HEK293 (cell line): ENCODE measurements around the gene FBLN5.

Source experiments
- AEBP2 ChIP-seq: fragments of 450-650 bp; formaldehyde crosslinking; IDR thresholded peaks from 2 replicates; pipeline ENCODE4 v1.5.1; 2016; ENCODE audit warnings: missing biosample characterization, missing genetic modification characterization, borderline replicate concordance
- CTCF ChIP-seq: fragments of 450-650 bp; formaldehyde crosslinking; IDR thresholded peaks from 2 replicates; pipeline ENCODE4 v1.5.1; 2016; ENCODE audit warnings: missing biosample characterization, missing genetic modification characterization
- KLF16 ChIP-seq: fragments of 450-650 bp; formaldehyde crosslinking; IDR thresholded peaks from 2 replicates; pipeline ENCODE4 v1.5.1; 2017; ENCODE audit warnings: missing biosample characterization, missing genetic modification characterization
- TCF7L2 ChIP-seq: IDR thresholded peaks from 2 replicates; pipeline ENCODE4 v1.6.1; 2011; ENCODE audit warnings: low read depth, mild to moderate bottlenecking, inconsistent platforms, low read length, moderate library complexity, borderline replicate concordance
- ZNF202 ChIP-seq: fragments of 450-650 bp; formaldehyde crosslinking; IDR thresholded peaks from 2 replicates; pipeline ENCODE4 v1.5.1; 2016; ENCODE audit warnings: missing biosample characterization, missing genetic modification characterization, borderline replicate concordance
- ZNF335 ChIP-seq: fragments of 450-650 bp; formaldehyde crosslinking; conservative IDR thresholded peaks from 2 replicates; pipeline ENCODE4 v1.5.1; 2016; ENCODE audit warnings: missing biosample characterization, missing genetic modification characterization
- ZNF362 ChIP-seq: fragments of 450-650 bp; formaldehyde crosslinking; IDR thresholded peaks from 2 replicates; pipeline ENCODE4 v1.5.1; 2016; ENCODE audit warnings: missing biosample characterization, missing genetic modification characterization
- ZNF843 ChIP-seq: fragments of 450-650 bp; formaldehyde crosslinking; IDR thresholded peaks from 2 replicates; pipeline ENCODE4 v1.5.1; 2016; ENCODE audit warnings: missing biosample characterization, missing genetic modification characterization
- ZSCAN5A ChIP-seq: fragments of 450-650 bp; formaldehyde crosslinking; IDR thresholded peaks from 2 replicates; pipeline ENCODE4 v1.5.1; 2016; ENCODE audit warnings: missing biosample characterization, missing genetic modification characterization
- TF ChIP-seq, protein P1 (sequence below): fragments of 450-650 bp; formaldehyde crosslinking; IDR thresholded peaks from 2 replicates; pipeline ENCODE4 v1.5.1; 2016; ENCODE audit warnings: missing biosample characterization, missing genetic modification characterization
- TF ChIP-seq, protein P2 (sequence below): fragments of 450-650 bp; formaldehyde crosslinking; IDR thresholded peaks from 2 replicates; pipeline ENCODE4 v1.5.1; 2016; ENCODE audit warnings: missing biosample characterization, missing genetic modification characterization
- TF ChIP-seq, protein P3 (sequence below): fragments of 450-650 bp; formaldehyde crosslinking; IDR thresholded peaks from 2 replicates; pipeline ENCODE4 v1.5.1; 2016; ENCODE audit warnings: missing biosample characterization, missing genetic modification characterization, low read depth
- TF ChIP-seq, protein P4 (sequence below): fragments of 450-650 bp; formaldehyde crosslinking; IDR thresholded peaks from 2 replicates; pipeline ENCODE4 v1.5.1; 2017; ENCODE audit warnings: missing biosample characterization, missing genetic modification characterization

GRCh38 chr14:91878274-91878673 is 69.2 kb downstream of the FBLN5 start:
- TF ChIP-seq ZNF335 (tag by site-specific recombination) (no peak), ZNF202 (tag by site-specific recombination) (no peak), KLF16 (tag by site-specific recombination) (no peak), CTCF (tag by site-specific recombination) (no peak), ZNF362 (tag by site-specific recombination) (no peak), ZNF843 (tag by site-specific recombination) (no peak), ZSCAN5A (no peak), TCF7L2 (no peak), AEBP2 (tag by site-specific recombination) (no peak)
- TF ChIP-seq, protein P1, sequence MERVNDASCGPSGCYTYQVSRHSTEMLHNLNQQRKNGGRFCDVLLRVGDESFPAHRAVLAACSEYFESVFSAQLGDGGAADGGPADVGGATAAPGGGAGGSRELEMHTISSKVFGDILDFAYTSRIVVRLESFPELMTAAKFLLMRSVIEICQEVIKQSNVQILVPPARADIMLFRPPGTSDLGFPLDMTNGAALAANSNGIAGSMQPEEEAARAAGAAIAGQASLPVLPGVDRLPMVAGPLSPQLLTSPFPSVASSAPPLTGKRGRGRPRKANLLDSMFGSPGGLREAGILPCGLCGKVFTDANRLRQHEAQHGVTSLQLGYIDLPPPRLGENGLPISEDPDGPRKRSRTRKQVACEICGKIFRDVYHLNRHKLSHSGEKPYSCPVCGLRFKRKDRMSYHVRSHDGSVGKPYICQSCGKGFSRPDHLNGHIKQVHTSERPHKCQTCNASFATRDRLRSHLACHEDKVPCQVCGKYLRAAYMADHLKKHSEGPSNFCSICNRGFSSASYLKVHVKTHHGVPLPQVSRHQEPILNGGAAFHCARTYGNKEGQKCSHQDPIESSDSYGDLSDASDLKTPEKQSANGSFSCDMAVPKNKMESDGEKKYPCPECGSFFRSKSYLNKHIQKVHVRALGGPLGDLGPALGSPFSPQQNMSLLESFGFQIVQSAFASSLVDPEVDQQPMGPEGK (tag by site-specific recombination), result no peak
- TF ChIP-seq, protein P2, sequence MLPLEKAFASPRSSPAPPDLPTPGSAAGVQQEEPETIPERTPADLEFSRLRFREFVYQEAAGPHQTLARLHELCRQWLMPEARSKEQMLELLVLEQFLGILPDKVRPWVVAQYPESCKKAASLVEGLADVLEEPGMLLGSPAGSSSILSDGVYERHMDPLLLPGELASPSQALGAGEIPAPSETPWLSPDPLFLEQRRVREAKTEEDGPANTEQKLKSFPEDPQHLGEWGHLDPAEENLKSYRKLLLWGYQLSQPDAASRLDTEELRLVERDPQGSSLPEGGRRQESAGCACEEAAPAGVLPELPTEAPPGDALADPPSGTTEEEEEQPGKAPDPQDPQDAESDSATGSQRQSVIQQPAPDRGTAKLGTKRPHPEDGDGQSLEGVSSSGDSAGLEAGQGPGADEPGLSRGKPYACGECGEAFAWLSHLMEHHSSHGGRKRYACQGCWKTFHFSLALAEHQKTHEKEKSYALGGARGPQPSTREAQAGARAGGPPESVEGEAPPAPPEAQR, result no peak
- TF ChIP-seq, protein P3, sequence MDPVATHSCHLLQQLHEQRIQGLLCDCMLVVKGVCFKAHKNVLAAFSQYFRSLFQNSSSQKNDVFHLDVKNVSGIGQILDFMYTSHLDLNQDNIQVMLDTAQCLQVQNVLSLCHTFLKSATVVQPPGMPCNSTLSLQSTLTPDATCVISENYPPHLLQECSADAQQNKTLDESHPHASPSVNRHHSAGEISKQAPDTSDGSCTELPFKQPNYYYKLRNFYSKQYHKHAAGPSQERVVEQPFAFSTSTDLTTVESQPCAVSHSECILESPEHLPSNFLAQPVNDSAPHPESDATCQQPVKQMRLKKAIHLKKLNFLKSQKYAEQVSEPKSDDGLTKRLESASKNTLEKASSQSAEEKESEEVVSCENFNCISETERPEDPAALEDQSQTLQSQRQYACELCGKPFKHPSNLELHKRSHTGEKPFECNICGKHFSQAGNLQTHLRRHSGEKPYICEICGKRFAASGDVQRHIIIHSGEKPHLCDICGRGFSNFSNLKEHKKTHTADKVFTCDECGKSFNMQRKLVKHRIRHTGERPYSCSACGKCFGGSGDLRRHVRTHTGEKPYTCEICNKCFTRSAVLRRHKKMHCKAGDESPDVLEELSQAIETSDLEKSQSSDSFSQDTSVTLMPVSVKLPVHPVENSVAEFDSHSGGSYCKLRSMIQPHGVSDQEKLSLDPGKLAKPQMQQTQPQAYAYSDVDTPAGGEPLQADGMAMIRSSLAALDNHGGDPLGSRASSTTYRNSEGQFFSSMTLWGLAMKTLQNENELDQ (tag by site-specific recombination), result no peak
- TF ChIP-seq, protein P4, sequence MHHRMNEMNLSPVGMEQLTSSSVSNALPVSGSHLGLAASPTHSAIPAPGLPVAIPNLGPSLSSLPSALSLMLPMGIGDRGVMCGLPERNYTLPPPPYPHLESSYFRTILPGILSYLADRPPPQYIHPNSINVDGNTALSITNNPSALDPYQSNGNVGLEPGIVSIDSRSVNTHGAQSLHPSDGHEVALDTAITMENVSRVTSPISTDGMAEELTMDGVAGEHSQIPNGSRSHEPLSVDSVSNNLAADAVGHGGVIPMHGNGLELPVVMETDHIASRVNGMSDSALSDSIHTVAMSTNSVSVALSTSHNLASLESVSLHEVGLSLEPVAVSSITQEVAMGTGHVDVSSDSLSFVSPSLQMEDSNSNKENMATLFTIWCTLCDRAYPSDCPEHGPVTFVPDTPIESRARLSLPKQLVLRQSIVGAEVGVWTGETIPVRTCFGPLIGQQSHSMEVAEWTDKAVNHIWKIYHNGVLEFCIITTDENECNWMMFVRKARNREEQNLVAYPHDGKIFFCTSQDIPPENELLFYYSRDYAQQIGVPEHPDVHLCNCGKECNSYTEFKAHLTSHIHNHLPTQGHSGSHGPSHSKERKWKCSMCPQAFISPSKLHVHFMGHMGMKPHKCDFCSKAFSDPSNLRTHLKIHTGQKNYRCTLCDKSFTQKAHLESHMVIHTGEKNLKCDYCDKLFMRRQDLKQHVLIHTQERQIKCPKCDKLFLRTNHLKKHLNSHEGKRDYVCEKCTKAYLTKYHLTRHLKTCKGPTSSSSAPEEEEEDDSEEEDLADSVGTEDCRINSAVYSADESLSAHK (tag by site-specific recombination), result no peak
